SJCRH30 (cell line): ENCODE results near the gene CDH15. TPM values are rescaled to one million over a fixed set of nuclear protein-coding genes. Genes with fewer than 3 reads are reported as not detected.

Experiments
- total RNA-seq: library from RNA; depleted of rRNA; stranded (reverse); fragments of >200 nt; shearing (Covaris generic); gene quantifications from 2 replicates; pipeline ENCODE4 v1.2.3, GENCODE V29; 2014; rRNA removed

The CDH15 gene
- total RNA-seq, 1 experiment from 2014 or later, result 186 TPM

Other genes starting within 250 kb of the CDH15 start
- gene CBFA2T3, start 194.5 kb upstream of the CDH15 start, total RNA-seq, result 1.8 and 3.5 TPM in 2 replicates
- gene ACSF3, start 77.9 kb upstream of the CDH15 start, total RNA-seq, result 9.2 and 11.8 TPM in 2 replicates
- gene SLC22A31, start 28.8 kb downstream of the CDH15 start, total RNA-seq, result 0.18 TPM in 1 of 2 replicates, not detected in the other
- gene ZNF778, start 46.0 kb downstream of the CDH15 start, total RNA-seq, result 24.1 and 33.5 TPM in 2 replicates